ENCODE data around the gene GNAQ.

Gene GNAQ

GRCh38 chr9:77954666-77955015 lies 77.0 kb downstream of the GNAQ start:
- TF ChIP-seq REST (IDR thresholded peaks at IDR 0.05; ENCODE audit: insufficient read depth in 1 of 2, low read depth in 2 of 2, low read length in 2 of 2) (no peak), POLR2AphosphoS5 (IDR thresholded peaks at IDR 0.05; ENCODE audit: low read depth, low read length) (no peak), TAF1 (IDR thresholded peaks at IDR 0.05; ENCODE audit: borderline replicate concordance, insufficient read depth, low read length) (no peak), FOXP2 (optimal IDR thresholded peaks at IDR 0.05; ENCODE audit: borderline replicate concordance, extremely low read depth, extremely low read length, insufficient read depth) (no peak), SIN3A (IDR thresholded peaks at IDR 0.05; ENCODE audit: borderline replicate concordance, insufficient read depth, low read length) (no peak)

- TF ChIP-seq SIN3A (IDR thresholded peaks at IDR 0.05; ENCODE audit: borderline replicate concordance, insufficient read depth, low read length) (no peak), REST (IDR thresholded peaks at IDR 0.05; ENCODE audit: insufficient read depth in 1 of 2, low read depth in 2 of 2, low read length in 2 of 2) (no peak), POLR2AphosphoS5 (IDR thresholded peaks at IDR 0.05; ENCODE audit: low read depth, low read length) (no peak), FOXP2 (optimal IDR thresholded peaks at IDR 0.05; ENCODE audit: borderline replicate concordance, extremely low read depth, extremely low read length, insufficient read depth) (no peak), TAF1 (IDR thresholded peaks at IDR 0.05; ENCODE audit: borderline replicate concordance, insufficient read depth, low read length) (no peak)
These were observed 77.5 kb downstream of the GNAQ start for GRCh38 chr9:77954013-77954665.

- TF ChIP-seq POLR2AphosphoS5 (IDR thresholded peaks at IDR 0.05; ENCODE audit: low read depth, low read length) (no peak), FOXP2 (optimal IDR thresholded peaks at IDR 0.05; ENCODE audit: borderline replicate concordance, extremely low read depth, extremely low read length, insufficient read depth) (no peak), REST (IDR thresholded peaks at IDR 0.05; ENCODE audit: insufficient read depth in 1 of 2, low read depth in 2 of 2, low read length in 2 of 2) (no peak), SIN3A (IDR thresholded peaks at IDR 0.05; ENCODE audit: borderline replicate concordance, insufficient read depth, low read length) (no peak), TAF1 (IDR thresholded peaks at IDR 0.05; ENCODE audit: borderline replicate concordance, insufficient read depth, low read length) (no peak)
These were observed 78.0 kb downstream of the GNAQ start for GRCh38 chr9:77953590-77953989.

- TF ChIP-seq TAF1 (IDR thresholded peaks at IDR 0.05; ENCODE audit: borderline replicate concordance, insufficient read depth, low read length): no peak
- no peak for TF ChIP-seq FOXP2 (optimal IDR thresholded peaks at IDR 0.05; ENCODE audit: borderline replicate concordance, extremely low read depth, extremely low read length, insufficient read depth)
- TF ChIP-seq POLR2AphosphoS5 (IDR thresholded peaks at IDR 0.05; ENCODE audit: low read depth, low read length): no peak
- TF ChIP-seq REST (IDR thresholded peaks at IDR 0.05; ENCODE audit: insufficient read depth in 1 of 2, low read depth in 2 of 2, low read length in 2 of 2): no peak
- no peak for TF ChIP-seq SIN3A (IDR thresholded peaks at IDR 0.05; ENCODE audit: borderline replicate concordance, insufficient read depth, low read length)
These were observed 78.8 kb downstream of the GNAQ start for GRCh38 chr9:77952635-77953328.

Measured in PFSK-1 (cell line).